Stimulated activated CD8-positive, alpha-beta memory T cell treated with anti-CD3 and anti-CD28 coated beads, Interleukin-7, amount 100 ng/mL, for 1 hour (primary cell): Measurements from ENCODE around the gene CSNK2B.

ENCODE experiments used
- DNase-seq, 2 donors: peaks; one replicate each; pipeline ENCODE4 v3.0.0-alpha.2; 2020; ENCODE audit warnings: low read depth in 2 of 2

CSNK2B gene

DNA sequence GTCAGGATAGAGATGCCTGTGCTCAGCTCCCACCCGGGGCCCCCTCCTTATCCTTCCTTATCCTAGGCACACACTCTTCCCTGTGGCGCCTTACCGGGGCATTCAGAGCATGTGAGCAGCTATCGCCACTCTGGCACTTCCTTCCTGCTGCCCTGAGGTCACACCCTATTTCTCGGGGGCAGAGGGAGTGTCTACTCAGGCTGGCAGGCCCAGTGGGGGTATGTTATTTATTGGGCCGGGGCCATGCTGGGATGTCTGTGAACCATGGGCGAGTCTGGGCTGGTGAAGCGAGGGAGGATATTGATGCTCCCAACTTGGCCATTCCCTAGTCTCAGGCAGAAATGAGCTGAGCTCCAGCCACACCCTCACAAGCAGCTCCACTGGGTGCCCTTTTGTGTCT, 45.4 kb downstream of the CSNK2B start:
- no peak for DNase-seq

DNA sequence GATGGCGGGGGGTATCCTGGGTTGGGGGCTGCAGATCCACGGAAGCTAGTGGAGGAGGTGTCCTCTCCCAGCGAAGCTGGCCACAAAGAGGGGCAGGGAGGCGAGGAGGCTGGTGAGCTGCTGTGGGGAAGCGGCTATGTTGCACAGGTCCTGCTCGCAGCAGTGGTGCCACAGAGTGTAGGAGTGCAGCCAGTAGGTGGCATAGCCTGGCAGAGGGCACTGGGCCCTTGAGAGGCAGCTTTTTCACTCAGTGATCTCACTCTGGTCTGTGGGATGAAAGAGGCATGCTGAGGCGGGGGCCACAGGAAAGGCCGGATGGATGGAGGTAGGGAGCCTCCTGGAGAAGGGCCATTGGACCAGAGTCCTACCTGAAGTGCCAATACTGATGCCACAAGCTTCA, 46.4 kb downstream of the CSNK2B start:
- DNase-seq = no peak

DNA sequence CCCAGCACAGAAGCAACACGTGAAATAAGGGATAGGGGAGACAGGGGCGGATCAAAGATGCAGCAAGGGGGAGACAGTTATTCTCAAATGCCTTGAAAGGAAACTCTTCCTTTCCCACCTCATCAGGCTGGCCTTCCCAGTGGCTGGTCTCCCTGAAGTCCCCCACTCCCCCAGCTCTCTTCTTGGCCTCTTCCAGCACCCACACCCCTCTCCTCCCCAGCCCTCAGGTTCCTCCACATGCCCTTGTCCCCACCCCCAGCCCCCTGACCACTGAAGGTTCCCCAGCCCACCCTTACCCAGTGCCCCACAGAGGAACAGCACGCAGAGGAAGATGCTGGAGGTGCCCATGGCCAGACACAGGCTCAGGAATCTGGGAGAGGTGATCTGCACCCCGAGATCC, 47.6 kb downstream of the CSNK2B start:
- no peak for DNase-seq

DNA sequence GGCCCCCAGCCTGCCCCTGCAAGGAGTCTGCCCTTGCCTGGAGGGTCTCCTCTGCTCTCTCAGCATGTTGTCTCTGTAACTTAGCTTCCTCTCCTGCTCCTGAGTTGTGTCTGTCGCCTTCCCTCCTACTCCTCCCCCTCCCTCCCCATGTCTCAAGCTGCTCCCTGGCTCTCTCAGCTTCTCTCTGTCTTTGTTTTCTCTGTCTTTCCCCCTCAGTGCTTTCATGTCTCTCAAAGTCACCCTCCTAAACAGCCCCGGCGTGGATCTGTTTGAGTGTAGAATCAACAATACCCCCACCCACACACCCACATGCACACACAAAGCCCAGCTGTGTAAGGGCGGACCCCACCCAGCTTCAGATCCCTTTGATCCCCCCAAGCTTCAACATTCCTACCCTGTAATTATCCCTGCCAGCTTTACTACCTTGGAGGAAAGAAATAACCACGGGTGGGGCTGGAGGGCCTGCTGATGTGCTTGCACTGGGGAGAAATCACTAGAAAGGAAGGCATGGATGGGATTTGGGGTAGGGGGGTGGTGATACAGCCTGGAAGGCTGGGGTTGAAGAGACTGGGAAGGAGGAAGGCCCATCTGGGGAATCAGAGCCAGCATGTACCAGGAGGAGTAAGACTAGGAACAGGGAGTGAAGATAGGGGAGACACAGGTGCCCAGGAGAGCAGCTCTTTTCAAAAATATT, 48.3 kb downstream of the CSNK2B start:
- DNase-seq = no peak

DNA sequence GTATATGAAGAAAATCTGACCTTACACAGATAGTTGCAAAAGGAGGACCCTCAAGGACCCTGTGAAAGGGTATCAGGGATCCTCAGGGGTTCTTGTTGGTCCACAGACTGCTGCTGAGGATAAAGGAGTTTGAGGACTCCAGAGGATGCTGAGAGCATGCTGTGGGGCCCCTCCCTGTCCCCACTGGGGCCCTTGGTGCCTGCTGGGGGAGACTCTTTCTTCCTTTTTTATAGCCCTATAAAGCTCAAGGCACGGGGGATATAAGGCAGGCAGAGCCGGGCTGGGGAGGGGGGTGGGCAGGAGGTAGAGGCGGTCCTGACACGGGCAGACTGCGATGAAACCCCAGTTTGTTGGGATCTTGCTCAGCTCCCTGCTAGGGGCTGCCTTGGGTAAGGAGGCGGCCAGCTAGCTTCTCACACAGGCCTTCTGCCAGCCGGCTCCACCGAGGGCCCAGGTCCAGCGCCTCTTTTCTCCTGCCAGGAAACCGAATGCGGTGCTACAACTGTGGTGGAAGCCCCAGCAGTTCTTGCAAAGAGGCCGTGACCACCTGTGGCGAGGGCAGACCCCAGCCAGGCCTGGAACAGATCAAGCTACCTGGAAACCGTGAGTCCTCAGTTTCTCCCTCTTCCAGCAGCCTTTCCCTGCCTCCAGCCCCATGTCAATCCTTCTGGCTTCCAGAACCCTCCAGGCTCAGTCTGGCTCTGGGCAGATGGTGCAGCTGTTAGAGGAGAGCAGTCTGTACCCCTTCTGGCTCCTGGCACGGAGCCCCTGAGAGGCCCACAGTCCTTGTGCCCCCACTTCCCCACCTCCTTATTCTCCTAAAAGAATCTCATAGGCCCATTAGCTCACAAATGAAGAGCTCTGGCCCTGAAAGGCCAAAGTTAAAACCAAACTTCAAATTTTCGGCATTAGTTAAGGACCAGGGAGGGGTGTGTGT, 49.4 kb downstream of the CSNK2B start, which contains the start of gene LY6G6D:
Gene LY6G6D, plus strand, starts transcription at position 327 of the 937 bp plus-strand sequence. Its CDS starts 8 bp downstream, at position 335.
- no peak for DNase-seq

DNA sequence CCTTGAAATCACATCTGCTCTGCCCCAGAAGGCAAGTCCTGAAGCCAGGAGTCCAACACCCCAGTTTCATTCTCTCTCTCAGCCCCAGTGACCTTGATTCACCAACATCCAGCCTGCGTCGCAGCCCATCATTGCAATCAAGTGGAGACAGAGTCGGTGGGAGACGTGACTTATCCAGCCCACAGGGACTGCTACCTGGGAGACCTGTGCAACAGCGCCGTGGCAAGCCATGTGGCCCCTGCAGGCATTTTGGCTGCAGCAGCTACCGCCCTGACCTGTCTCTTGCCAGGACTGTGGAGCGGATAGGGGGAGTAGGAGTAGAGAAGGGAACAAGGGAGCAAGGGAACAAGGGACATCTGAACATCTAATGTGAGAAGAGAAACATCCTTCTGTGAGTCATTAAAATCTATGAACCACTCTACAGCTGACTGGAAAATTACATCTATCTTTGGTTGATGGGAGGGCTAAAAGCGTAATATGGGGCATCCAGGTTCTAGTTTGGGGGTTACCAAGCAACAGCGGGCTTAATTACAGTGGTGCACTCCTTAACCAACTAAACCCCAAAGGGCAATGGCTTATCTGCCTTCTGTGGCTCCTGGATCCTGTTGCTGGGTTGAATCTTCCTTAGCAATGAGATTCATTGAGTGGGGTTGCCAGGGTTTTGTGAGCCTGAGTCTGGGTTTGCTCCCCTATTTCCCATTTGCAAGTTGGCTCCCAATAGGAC, 51.8 kb downstream of the CSNK2B start:
- DNase-seq = no peak

DNA sequence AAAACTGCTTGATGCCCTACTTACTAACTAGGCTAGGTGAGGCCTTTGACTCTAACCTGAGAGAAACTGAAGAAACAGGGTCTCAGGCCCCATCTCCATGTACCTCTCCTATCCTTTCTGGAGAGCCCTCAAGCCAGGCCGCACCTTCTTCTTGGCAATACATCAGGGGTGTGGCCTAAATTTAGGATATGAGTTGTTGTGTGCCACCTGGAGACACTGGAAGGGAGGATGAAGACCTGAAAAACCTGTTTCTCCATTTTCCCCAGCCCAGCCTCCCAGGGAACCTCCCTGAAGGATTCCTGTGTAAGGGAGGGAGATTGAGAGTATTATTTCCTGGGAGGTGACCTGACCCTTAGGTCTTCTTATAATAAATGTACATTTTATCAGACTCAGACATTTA, 52.4 kb downstream of the CSNK2B start:
- no peak for DNase-seq

DNA sequence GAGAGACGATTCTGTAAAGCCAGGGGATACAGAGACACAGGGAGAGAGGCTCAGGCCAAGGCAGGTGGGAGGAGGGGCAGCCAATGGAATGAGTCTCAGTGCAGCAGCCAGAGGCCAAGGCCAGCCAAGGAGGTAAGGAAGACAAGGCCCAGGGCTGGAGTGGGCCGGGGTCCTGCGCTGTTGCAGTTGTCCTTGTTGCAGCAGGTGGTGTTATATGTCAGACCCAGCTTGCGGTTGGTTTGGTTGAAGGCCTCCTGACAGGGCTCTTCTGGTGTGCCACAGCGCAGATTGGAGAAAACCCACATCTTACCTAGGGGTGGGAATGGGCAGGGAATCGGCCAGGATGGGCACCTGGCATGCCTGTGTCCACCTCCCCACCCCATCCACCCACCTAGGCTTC, 53.1 kb downstream of the CSNK2B start:
- DNase-seq = no peak
